Hematopoietic multipotent progenitor cell (in vitro differentiated cells): ENCODE results near the gene UBR4. TPM values are rescaled to one million over a fixed set of nuclear protein-coding genes. Genes with fewer than 3 reads are reported as not detected.

ENCODE experiments used
- DNase-seq, 3 donors: peaks; one replicate each; pipeline ENCODE4 v3.0.0-alpha.2; 2011 to 2015; ENCODE audit warnings: low read depth in 2 of 3, low spot score in 2 of 3
- total RNA-seq: library from RNA; depleted of rRNA; stranded (reverse); fragments of >200 nt; gene quantifications from one replicate; pipeline ENCODE4 v1.2.3, GENCODE V29; 2012

UBR4 gene
- total RNA-seq, 1 donor: 139 TPM

- no peak for DNase-seq
These were observed 110.0 kb downstream of the UBR4 start for GRCh38 chr1:19100028-19100427.

GRCh38 chr1:19096990-19097389, 113.1 kb downstream of the UBR4 start:
- DNase-seq: no peak

GRCh38 chr1:19096036-19096833, 113.8 kb downstream of the UBR4 start:
- DNase-seq: peak in 1 of 3 donors; percentile 14

DNA sequence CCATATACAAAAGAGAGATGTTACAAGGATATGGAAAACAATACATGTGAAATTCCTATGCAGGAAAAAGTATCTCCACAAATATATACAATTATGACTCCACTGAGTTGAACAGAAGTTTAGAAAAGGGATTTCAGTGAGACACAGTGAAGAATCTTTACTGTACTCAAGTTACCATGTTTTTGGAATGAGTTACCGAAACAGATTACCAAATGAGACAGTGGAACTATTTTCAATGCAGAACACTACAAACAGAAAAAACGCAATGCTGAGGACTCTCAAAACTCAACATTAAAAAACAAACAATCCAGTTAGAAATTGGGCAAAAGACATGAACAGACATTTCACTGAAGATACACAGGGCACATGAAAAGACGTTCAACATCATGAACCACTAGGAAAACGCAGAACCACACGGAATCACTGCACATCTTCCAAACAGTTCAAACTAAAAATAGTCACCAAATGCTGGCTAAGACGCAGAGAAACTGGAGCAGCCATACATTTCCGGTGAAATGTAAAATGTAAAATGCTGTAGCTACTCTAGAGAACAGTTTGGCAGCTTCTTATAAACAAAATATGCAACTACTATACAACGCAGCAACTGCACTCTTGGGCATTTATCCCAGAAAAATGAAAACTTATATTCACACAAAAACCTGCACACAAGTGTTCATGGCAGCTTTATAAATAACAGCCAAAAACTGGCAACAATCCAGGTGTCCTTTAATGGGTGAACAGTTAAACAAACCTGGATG, 118.7 kb downstream of the UBR4 start:
- no peak for DNase-seq

DNA sequence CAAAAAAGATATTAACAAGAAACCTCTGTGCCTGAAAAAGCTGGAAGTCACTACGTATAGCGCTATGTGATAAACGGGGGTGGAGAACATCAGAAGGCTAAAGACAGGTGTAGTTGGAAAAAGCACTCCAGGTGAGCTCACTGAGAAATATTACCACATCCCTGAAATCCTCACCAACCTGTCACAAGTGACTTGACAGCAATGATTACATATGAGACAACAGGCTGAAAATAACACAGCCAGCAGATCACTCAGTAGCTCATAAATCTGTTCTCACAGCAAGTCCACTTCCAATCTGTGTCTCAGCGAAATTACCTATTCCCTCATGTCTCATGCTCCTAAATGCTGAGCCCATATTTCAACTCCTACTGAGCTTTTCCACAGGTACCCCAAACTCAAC, 120.5 kb downstream of the UBR4 start:
- no peak for DNase-seq

GRCh38 chr1:19088717-19089442, 121.2 kb downstream of the UBR4 start:
- no peak for DNase-seq

DNA sequence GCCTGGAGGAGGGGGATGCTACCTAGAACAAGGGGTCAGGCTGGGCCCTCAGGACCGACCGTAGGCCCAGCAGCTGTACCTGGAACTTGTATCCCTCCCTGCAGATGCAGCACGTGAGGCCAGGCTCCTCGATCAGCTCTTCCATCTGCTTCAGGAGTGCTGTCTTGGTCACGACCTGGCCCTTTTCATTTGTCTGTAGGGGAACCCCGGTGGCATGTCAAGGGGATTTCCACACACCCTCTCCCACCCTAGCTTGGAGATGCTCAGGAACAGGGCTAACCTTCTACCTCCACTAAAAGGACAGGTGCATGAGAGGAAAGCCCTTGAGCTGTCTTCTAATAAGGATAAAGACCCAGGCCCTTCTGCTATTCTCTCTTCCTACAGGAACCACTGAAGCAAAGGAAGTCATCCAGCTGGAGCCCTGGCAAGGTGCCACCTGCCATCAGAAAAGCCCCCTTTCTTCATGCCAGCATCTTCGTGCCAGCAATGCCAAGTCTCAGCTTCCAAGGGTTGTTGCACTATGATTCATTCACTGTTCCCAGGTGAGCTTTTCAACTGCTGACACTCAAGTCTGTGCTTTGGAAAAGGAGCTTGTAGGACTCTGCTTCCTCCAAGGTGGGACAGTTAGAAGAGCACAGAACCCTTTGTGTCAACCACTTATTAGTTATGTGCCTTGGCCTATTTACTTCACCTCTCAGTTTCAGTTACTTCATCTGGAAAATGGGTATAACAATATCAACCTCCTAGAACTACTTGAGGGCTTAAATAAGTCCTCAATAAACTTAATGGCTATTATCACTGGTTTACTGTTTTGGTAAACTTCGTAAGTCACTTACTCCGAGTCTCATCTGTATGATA, 122.1 kb downstream of the UBR4 start:
- no peak for DNase-seq

DNA sequence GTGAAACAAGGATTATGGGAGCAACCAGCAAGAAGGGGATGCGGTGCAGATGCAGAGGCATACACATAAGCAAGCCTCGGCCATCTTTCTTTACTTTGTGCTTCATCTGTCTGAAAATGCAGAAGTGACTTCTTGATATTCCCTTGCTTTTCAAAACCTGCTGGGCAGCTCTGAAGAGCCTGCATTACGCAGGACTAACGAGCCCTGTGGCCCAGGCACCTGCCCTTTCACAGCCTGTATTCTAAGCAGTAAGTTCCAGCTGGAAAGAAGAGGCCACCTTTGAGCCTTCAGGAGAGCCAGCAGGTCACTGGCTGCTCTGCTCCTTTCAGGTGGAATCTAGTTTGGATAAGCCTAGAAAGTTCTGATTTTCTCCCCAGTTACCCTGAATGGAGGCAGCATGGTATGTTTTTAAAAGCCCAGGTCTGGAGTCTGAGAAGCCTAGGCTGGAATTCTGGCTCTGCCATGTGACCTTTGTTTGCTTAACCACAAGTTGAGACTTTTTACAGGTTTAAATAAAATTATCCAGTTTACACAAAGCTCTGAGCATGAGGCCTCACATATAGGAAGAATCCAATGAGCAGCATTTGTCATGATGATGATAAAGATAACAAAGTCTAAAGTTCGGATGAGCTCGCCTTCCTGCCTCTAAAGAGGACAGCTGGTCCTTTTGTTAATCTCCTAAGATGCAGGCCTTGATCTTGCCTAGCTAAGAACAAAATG, 122.9 kb downstream of the UBR4 start:
- DNase-seq: no peak

DNA sequence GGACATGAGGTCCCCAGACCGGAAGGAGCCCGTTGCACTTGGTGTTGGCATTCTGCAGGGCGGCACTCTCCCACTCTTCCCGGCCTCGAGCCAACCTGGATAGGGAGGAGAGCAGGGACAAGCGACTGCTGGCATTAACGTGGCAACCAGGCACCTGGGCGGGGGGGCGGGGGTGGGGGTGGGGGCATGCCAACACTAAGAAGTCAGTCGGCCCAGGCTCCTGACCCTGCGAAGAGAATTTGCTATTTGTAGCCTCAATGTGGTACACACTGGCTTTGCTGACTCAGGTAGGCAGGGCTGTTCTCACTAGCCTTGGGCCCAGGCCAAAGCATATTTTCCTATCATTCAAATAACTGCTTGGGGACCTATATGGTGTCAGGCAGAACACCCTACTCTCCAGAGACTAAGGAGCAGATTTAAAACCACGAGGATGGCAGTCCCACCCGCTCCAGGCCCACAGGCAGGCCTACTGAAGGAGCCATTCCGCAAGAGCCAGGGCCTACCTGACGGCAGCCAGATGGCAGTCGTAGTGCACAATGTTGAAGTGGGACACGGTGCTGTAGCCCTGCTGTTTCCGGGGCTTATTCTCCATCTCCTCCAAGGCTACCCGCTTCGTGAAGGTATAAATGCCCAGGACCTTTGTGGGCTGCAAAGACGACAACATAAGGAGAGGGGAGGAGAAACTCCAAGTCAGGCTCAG, 123.7 kb downstream of the UBR4 start:
- no peak for DNase-seq

GRCh38 chr1:19084206-19084738, 125.8 kb downstream of the UBR4 start:
- DNase-seq: no peak

- DNase-seq: no peak
These were observed 127.0 kb downstream of the UBR4 start for GRCh38 chr1:19083081-19083480.

GRCh38 chr1:19081218-19081893, 128.7 kb downstream of the UBR4 start:
- DNase-seq: no peak

GRCh38 chr1:19080721-19081120, 129.3 kb downstream of the UBR4 start:
- DNase-seq: no peak

DNA sequence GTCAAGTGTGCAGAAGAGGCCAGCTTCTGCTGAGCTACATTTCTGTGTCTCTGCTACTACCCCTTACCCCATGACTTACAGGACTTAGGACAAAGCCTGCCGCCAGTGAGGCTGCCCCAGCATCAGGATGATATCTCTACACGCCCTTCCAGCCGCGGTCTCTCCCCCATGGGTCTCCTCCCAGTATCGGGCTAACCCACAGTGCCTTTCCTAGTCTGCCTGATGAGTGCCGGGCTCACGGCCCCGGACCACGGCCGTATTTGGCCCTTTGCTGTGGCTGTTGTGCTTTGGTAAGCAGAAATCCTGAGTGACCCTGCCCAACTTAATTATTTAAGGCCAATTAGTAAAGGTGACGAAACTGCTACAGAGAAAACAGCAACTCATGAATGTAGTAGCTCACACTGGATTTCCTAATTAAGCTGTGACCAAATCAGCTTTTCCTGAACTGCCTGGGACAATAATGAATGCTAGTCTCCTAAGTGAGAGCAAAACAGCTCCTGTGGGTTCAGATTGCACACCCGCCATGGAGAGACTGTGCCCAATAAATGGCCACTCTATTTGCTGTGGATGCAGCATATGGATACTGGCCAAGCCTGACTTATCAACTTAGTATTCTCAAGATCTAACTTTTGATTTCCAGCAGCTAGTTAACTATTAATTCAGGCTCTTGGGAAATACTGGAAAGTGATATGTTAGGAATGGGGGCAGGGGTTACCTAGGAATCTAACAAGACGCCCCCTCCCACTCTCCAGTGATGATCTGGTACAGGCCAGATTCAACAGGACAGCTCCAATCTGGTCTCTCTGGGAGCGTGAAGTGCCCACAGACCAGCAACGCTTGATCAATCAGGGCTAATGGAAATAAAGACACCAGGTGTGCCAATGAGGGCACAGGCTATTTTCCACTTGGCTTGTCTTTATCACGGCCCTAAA, 130.3 kb downstream of the UBR4 start:
- DNase-seq: no peak

DNA sequence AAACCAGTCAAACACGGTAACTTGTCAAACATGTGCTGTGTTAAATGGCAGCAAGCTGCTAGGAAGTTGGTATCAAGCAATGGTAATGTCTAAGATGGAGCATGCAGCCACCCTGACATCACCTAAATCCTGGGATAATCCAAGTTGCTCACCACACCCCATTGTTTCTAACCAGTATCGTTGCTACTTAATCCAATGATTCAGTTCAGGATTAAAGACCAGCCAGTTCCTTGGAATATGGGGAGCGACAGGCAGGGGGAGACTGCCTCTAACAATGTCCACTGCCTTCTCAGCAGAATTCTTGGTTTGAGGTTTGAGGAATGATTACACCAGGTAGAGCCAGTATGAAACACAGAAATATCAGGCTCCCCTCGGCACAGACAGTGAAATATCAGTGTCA, 131.5 kb downstream of the UBR4 start:
- no peak for DNase-seq

GRCh38 chr1:19076841-19077616, 133.0 kb downstream of the UBR4 start:
- no peak for DNase-seq
